Adipocyte (in vitro differentiated cells): Measurements from ENCODE around the gene NEXMIF.
"Not testable (repeated sequence)": the region's sequence is repeated elsewhere in the genome, so short reads cannot be mapped to it uniquely, and the experiment has no call there.

ENCODE experiments used
- DNase-seq: peaks from one replicate; pipeline ENCODE4 v3.0.0-alpha.2; 2015; ENCODE audit warnings: low read depth
- H3K27me3 ChIP-seq: replicated peaks from 2 replicates; pipeline ENCODE4 v1.7.0; 2013; ENCODE audit warnings: mild to moderate bottlenecking, low read length, moderate library complexity; ENCODE audit not compliant: control insufficient read depth, insufficient read depth
- H3K36me3 ChIP-seq: 2 replicates; pipeline ENCODE4 v1.7.0; 2013; ENCODE audit warnings: low read length, mild to moderate bottlenecking, moderate library complexity; ENCODE audit not compliant: control insufficient read depth, insufficient read depth, severe bottlenecking
- H3K4me1 ChIP-seq: 2 replicates; pipeline ENCODE4 v1.7.0; 2013; ENCODE audit warnings: mild to moderate bottlenecking, low read length, moderate library complexity; ENCODE audit not compliant: control insufficient read depth, insufficient read depth
- H3K4me3 ChIP-seq: 2 replicates; pipeline ENCODE4 v1.7.0; 2013; ENCODE audit warnings: mild to moderate bottlenecking, low read length, moderate library complexity
- H3K9ac ChIP-seq: 2 replicates; pipeline ENCODE4 v1.7.0; 2013; ENCODE audit warnings: mild to moderate bottlenecking, low read length, moderate library complexity
- H3K9me3 ChIP-seq: 2 replicates; pipeline ENCODE4 v1.7.0; 2013; ENCODE audit warnings: mild to moderate bottlenecking, low read length, moderate library complexity; ENCODE audit not compliant: control insufficient read depth

Gene NEXMIF

DNA sequence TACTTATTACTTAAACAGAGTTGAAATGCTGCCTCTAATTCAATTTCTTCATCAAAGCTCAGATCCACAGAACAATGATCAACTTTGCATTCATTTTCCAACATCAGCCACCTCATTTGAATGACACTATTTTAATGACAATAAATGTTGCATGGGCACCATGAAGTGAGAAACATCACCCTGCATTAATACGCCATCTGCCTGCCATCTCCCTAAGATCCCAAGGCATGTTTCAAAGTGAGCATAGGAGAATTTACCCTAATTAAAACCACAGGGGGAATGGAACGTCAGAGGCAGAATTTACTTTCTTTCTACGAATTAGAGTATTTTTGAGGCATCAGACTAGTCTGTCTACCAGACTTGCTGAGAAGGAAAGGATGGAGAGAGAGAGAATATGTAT, 32.7 kb downstream of the NEXMIF start:
- no peaks in the 10 kb centered on the region for H3K4me1 ChIP-seq

DNA sequence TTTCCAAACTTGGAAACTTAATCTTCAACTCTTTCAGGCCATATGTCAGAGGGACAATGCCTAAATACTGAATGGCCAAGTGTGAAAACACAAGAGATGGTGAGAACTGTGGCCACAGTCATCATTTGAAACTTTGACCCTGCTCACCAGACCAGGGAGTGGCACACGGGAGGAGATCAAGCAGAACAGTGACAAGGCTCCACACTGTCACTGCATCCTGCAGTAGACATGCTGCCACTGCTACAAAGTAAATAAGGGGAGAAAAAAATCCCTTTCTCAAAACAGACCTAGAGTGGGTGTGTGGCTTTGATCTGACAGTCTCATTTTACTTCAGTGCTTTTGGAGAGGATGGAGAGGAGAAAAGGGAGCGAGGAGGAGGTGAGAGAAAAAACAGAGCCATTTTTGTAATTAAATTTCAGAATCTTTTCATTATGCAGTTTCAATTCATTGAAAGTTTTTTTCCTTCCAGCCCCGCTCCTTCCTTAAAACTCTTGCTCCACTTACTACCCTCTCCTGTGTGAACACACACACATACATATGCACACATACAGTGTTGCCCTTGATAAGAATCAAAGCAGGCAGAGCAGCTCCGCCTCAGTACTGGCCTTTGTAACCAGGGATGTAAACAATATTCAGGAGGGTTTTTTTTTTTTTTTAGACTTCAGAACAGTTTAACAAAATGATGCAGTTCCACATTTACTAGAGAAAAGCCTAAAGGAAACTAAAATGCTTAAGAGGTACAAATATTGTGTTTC, 34.4 kb downstream of the NEXMIF start:
- Histone ChIP-seq H3K4me3 (no peak overlapping the region), H3K9me3 (no peaks in the 10 kb centered on the region), H3K27me3 (peaks cover 6% of the 10 kb centered on the region), H3K36me3 (no peaks in the 10 kb centered on the region), H3K4me1 (no peaks in the 10 kb centered on the region), H3K9ac (no peak overlapping the region)
- no peak for DNase-seq

More for the DNA sequence above, 32.7 kb downstream of the NEXMIF start:
- no peaks in the 10 kb centered on the region for H3K36me3 ChIP-seq
- H3K9ac ChIP-seq: no peak overlapping the region
- H3K27me3 ChIP-seq: peaks cover 10% of the 10 kb centered on the region
- H3K4me3 ChIP-seq: no peak overlapping the region
- no peaks in the 10 kb centered on the region for H3K9me3 ChIP-seq
- no peak for DNase-seq

DNA sequence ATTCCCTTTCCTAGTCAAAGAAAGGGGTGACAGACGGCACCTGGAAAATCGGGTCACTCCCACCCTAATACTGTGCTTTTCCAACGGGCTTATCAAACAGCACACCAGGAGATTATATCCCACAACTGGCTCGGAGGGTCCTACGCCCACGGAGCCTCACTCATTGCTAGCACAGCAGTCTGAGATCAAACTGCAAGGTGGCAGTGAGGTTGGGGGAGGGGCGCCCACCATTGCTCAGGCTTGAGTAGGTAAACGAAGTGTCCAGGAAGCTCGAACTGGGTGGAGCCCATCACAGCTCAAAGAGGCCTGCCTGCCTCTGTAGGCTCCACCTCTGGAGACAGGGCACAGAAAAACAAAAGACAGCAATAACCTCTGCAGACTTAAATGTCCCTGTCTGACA, 42.9 kb downstream of the NEXMIF start:
- H3K36me3 ChIP-seq, H3K9ac ChIP-seq, H3K4me3 ChIP-seq, H3K9me3 ChIP-seq, DNase-seq, H3K4me1 ChIP-seq, H3K27me3 ChIP-seq: not testable (repeated sequence)

DNA sequence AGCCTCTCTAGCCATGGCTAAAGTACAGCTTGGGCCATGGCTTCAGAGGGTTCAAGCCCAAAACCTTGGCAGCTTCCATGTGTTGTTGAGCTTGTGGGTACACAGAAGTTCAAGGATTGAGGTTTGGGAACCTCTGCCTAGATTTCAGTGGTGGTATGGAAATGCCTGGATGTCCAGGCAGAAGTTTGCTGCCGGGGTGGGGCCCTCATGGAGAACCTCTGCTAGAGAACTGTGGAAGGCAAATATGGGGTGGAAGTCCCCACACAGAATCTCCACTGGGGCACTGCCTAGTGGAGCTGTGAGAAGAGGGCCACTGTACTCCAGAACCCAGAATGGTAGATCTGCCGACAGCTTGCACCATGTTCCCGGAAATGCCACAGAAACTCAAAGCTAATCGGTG, 59.5 kb downstream of the NEXMIF start:
- Histone ChIP-seq H3K4me1 (no peaks in the 10 kb centered on the region), H3K36me3 (no peaks in the 10 kb centered on the region), H3K4me3 (no peak overlapping the region), H3K27me3 (no peaks in the 10 kb centered on the region), H3K9me3 (peaks cover 53% of the 10 kb centered on the region), H3K9ac (no peak overlapping the region)
- DNase-seq: no peak

DNA sequence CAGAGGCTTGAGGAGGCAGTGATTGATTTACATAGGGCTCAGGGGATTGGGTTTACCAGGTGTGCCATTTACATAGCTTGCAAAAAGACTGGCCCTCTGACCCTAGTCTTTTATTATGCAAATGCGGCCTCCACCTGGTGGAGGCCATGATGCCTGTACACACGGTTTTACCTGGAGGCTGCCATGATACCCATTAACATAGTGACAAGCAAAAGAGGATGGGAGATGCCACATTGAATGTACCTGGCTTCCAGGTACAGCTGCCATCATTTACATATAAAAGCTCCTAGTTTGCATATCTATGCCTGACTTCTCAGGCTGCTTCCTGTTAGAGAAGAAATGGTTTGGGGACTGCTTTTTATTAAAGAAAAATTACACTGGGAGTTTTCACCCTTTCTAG, 72.0 kb downstream of the NEXMIF start:
- DNase-seq: no peak
- Histone ChIP-seq H3K27me3 (no peaks in the 10 kb centered on the region), H3K4me3 (no peak overlapping the region), H3K4me1 (no peaks in the 10 kb centered on the region), H3K9me3 (peaks cover 58% of the 10 kb centered on the region), H3K9ac (no peak overlapping the region), H3K36me3 (no peaks in the 10 kb centered on the region)

DNA sequence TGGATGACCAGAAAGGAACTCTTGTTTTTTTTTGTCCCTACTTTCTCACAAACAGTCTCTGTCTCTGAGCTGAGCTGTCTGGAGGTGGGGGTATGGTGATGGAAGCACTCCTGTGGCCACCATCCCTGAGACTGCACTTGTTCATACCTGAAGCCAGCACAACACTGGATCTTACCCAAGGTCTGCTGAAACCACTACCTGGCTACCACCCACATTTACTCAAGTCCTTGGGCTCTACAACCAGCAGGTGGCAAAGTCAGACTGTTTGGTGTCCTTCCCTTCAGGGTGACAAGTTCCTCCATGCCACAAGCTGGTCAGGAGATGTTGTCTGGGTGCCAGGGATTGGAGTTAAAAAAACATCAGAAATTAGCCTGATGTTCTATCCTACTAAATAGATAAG, 89.7 kb downstream of the NEXMIF start:
- Histone ChIP-seq H3K4me1 (no peaks in the 10 kb centered on the region), H3K36me3 (no peaks in the 10 kb centered on the region), H3K27me3 (no peaks in the 10 kb centered on the region), H3K4me3 (no peak overlapping the region), H3K9ac (no peak overlapping the region), H3K9me3 (peaks cover 14% of the 10 kb centered on the region)
- DNase-seq: no peak

GRCh38 chrX:74819797-74820196, 105.5 kb downstream of the NEXMIF start:
- H3K4me3 ChIP-seq, H3K4me1 ChIP-seq, DNase-seq, H3K9ac ChIP-seq, H3K9me3 ChIP-seq, H3K36me3 ChIP-seq, H3K27me3 ChIP-seq: not testable (repeated sequence)

DNA sequence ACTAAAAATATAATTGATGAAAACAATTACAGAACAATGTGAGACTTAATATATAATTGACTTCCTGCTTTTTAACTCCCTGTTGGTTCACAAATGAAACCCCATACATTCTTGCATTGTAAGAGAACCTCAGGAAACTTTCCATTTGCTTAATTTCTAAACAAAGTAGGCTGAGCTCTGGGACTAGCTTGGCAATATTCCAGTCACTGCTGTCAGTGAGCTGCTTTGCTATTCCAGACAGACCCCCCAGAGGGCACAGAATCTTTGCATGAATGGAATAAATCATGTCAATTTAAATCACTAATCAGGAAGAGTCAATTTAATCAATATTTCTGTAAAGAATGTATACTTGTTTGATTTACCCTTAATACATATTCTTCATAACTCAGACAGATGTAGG, 110.6 kb downstream of the NEXMIF start:
- no peak for DNase-seq
- no peak overlapping the region for H3K4me3 ChIP-seq
- no peak overlapping the region for H3K9ac ChIP-seq
- H3K27me3 ChIP-seq: peaks cover 19% of the 10 kb centered on the region
- no peaks in the 10 kb centered on the region for H3K4me1 ChIP-seq
- no peaks in the 10 kb centered on the region for H3K9me3 ChIP-seq
- no peaks in the 10 kb centered on the region for H3K36me3 ChIP-seq

DNA sequence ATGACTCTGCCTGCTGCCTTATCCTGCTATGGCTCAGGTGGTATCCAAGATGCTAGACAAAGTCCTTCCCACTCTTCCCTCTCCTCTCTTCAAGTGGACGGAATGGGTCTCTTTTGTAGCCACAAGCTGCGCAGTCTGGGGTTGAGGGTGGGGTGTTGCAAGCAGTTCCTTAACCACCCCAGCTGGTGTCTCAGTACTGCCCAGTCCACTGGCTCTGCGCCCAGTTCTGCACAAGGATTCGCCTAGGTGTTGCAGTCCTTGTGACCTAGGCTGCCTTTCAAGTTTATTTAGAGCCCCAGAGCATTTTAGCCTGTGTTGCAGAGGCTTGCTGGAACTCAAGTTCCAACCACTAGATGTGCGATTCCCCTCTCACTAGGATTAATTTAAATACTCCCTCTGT, 120.7 kb downstream of the NEXMIF start:
- no peak for DNase-seq
- H3K27me3 ChIP-seq: peaks cover 8% of the 10 kb centered on the region
- H3K4me1 ChIP-seq: no peaks in the 10 kb centered on the region
- no peak overlapping the region for H3K4me3 ChIP-seq
- H3K9me3 ChIP-seq: peaks cover 3% of the 10 kb centered on the region
- no peaks in the 10 kb centered on the region for H3K36me3 ChIP-seq
- H3K9ac ChIP-seq: no peak overlapping the region

GRCh38 chrX:74800062-74800461, 125.2 kb downstream of the NEXMIF start:
- no peaks in the 10 kb centered on the region for H3K4me1 ChIP-seq
- H3K9me3 ChIP-seq: peaks cover 3% of the 10 kb centered on the region
- H3K9ac ChIP-seq: no peak overlapping the region
- DNase-seq: no peak
- no peaks in the 10 kb centered on the region for H3K36me3 ChIP-seq
- peaks cover 14% of the 10 kb centered on the region for H3K27me3 ChIP-seq
- no peak overlapping the region for H3K4me3 ChIP-seq

DNA sequence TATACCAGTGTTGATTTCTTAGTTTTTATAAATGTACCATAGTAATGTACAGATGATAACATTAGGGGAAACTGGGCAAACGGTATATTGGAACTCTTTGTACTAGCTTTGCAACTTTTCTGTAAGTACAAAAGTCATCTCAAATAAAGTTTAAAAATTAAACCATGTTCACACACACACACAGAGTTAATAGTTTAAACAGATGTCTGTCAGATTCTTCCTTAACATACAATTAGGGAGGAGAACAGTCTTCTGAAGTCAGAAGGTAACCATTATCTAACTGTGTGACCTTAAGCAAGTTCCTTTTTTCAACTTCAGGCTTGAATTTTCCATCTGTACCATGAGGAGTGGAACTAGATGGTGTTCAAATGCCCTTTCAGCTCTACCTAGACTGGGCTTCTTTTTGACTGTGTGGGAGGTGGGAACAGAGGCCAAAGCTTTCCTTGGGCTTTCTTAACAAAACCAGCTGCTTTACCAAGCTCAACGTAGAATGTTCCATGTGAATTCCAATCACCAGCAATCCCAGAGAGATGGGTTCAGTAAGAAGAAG, 127.8 kb downstream of the NEXMIF start:
- Histone ChIP-seq H3K36me3 (no peaks in the 10 kb centered on the region), H3K4me1 (no peaks in the 10 kb centered on the region), H3K27me3 (peaks cover 9% of the 10 kb centered on the region), H3K4me3 (no peak overlapping the region), H3K9ac (no peak overlapping the region), H3K9me3 (peaks cover 3% of the 10 kb centered on the region)
- DNase-seq: no peak
